K562 (cell line): ENCODE data around the gene IMMP1L. TPM values are rescaled to one million over a fixed set of nuclear protein-coding genes. Genes with fewer than 3 reads are reported as not detected.

ENCODE experiments used
- ATAC-seq: fragments of 200-7000 bp; cut with Tn5 transposase; 3 replicates; pipeline ENCODE4 v1.9.1; 2020; ENCODE audit warnings: moderate library complexity
- BruUV-seq: library from RNA; stranded (reverse); fragments of 400-500 nt; replicated peaks from 2 replicates; lab custom pipeline; 2021; lab: Mats Ljungman, UMichigan
- CTCF ChIA-PET: fragments of 300-600 bp; formaldehyde crosslinking; extraction: SDS; loops from one replicate; lab custom pipeline; 2021; ENCODE audit warnings: low intra/inter-chr PET ratio; lab: Yijun Ruan, JAX
- POLR2A ChIA-PET: fragments of 300-600, 350-650 bp; sonication (Branson Sonifier 250); formaldehyde crosslinking; extraction: SDS; loops from one replicate; lab custom pipeline; 2021; ENCODE audit warnings: antibody characterized with exemption, inconsistent platforms; lab: Yijun Ruan, JAX
- DNase-seq, 4 experiments: peaks; one replicate each; pipeline versions ENCODE4 v3.0.0 to v3.0.0-alpha.2; 2011 to 2018; ENCODE audit warnings: low spot score in 3 of 4, mixed read lengths in 3 of 4; ENCODE audit errors: extremely low read depth in 1 of 4
- FAIRE-seq: peaks from 2 replicates; lab custom pipeline; 2011; peaks lifted over from hg19 to GRCh38; lab: Jason Lieb, UNC
- H2AFZ ChIP-seq: 2 replicates; pipeline ENCODE4 v1.6.0; 2011; ENCODE audit warnings: low read depth, low read length, control low read depth, inconsistent platforms
- H3K27ac ChIP-seq: fragments of 200-600 bp; 3 replicates; pipeline ENCODE4 v1.8.0; 2011; ENCODE audit warnings: low read depth, mild to moderate bottlenecking, control low read depth, inconsistent platforms, low read length, moderate library complexity, mixed read lengths; ENCODE audit errors: extremely low read depth
- H3K27me3 ChIP-seq, 2 experiments: fragments of 300-600 bp in 1 of 2; 2 replicates in 1 of 2; 3 replicates in 1 of 2; pipeline versions ENCODE4 v1.6.0 to v1.8.0; 2011; ENCODE audit warnings: inconsistent platforms in 2 of 2, low read length in 2 of 2, mild to moderate bottlenecking in 1 of 2, mixed read lengths in 1 of 2, moderate library complexity in 1 of 2; ENCODE audit not compliant: control insufficient read depth in 2 of 2, insufficient read depth in 2 of 2
- H3K36me3 ChIP-seq: fragments of 300-600 bp; 3 replicates; pipeline ENCODE4 v1.8.0; 2011; ENCODE audit warnings: mild to moderate bottlenecking, low read length, inconsistent platforms; ENCODE audit not compliant: control insufficient read depth, insufficient read depth
- H3K4me1 ChIP-seq, 2 experiments: fragments of 200-600 bp in 1 of 2; replicated peaks in 1 of 2; 2 replicates in 1 of 2; 3 replicates in 1 of 2; pipeline versions ENCODE4 v1.5.1 to v1.8.0; 2011; ENCODE audit warnings: inconsistent platforms in 2 of 2, low read length in 2 of 2, mild to moderate bottlenecking in 1 of 2, mixed read lengths in 1 of 2, moderate library complexity in 1 of 2; ENCODE audit not compliant: control insufficient read depth in 2 of 2, insufficient read depth in 2 of 2
- H3K4me2 ChIP-seq: 2 replicates; pipeline ENCODE4 v1.6.1; 2011; ENCODE audit warnings: low read length, control low read depth, inconsistent platforms, mixed read lengths; ENCODE audit not compliant: insufficient read depth
- H3K4me3 ChIP-seq: fragments of 200-600 bp; sonication (generic), shearing (Covaris generic); 2 replicates; pipeline ENCODE4 v1.5.1; 2016; ENCODE audit warnings: control low read depth, inconsistent platforms
- H3K79me2 ChIP-seq: fragments of 200-600 bp; 3 replicates; pipeline ENCODE4 v1.8.0; 2011; ENCODE audit warnings: low read length, inconsistent platforms; ENCODE audit not compliant: control insufficient read depth, insufficient read depth
- H3K9ac ChIP-seq, 2 experiments: 2 replicates each; pipeline versions ENCODE4 v1.6.0 to v1.6.1; 2011; ENCODE audit warnings: low read depth in 2 of 2, low read length in 2 of 2, control low read depth in 1 of 2, inconsistent platforms in 1 of 2, mild to moderate bottlenecking in 1 of 2, mixed read lengths in 1 of 2; ENCODE audit not compliant: insufficient read depth in 1 of 2
- H3K9me1 ChIP-seq: one replicate; pipeline ENCODE4 v1.6.0; 2011; ENCODE audit warnings: inconsistent platforms, mild to moderate bottlenecking, low read length, moderate library complexity; ENCODE audit not compliant: control insufficient read depth, insufficient read depth
- H3K9me3 ChIP-seq: replicated peaks from 2 replicates; pipeline ENCODE4 v1.5.1; 2011; ENCODE audit warnings: low read depth, low read length, inconsistent platforms; ENCODE audit not compliant: control insufficient read depth, insufficient read depth
- H4K20me1 ChIP-seq: replicated peaks from 2 replicates; pipeline ENCODE4 v1.6.1; 2011; ENCODE audit warnings: low read length, inconsistent platforms, mixed read lengths; ENCODE audit not compliant: control insufficient read depth, insufficient read depth
- AFF4 ChIP-seq: sonication (generic); formaldehyde crosslinking; IDR thresholded peaks from 2 replicates; pipeline ENCODE4 v1.8.0; 2023; ENCODE audit warnings: mild to moderate bottlenecking, missing genetic modification reagents
- BCL6 ChIP-seq: fragments of 250-450 bp; sonication (Bioruptor Pico); IDR thresholded peaks from 2 replicates; pipeline ENCODE4 v1.4.0; 2020
- CBX2 ChIP-seq: fragments of 200-600 bp; sonication (generic); IDR thresholded peaks from one replicate; pipeline ENCODE4 v1.6.1; 2012; ENCODE audit warnings: mild to moderate bottlenecking, low read length, inconsistent platforms; ENCODE audit not compliant: insufficient read depth, poor library complexity, severe bottlenecking
- FOXJ2 ChIP-seq: fragments of 200-800 bp; sonication (Bioruptor generic); IDR thresholded peaks from 2 replicates; pipeline ENCODE4 v1.6.1; 2016; ENCODE audit warnings: missing genetic modification characterization, missing compliant biosample characterization
- HDAC8 ChIP-seq: fragments of 450-650 bp; IDR thresholded peaks from 2 replicates; pipeline ENCODE4 v1.6.1; 2016; ENCODE audit warnings: mild to moderate bottlenecking, missing genetic modification characterization, moderate library complexity, missing compliant biosample characterization
- NCOA4 ChIP-seq: fragments of 450-650 bp; IDR thresholded peaks from 2 replicates; pipeline ENCODE4 v1.6.1; 2018; ENCODE audit warnings: mild to moderate bottlenecking; ENCODE audit not compliant: partially characterized antibody
- SRSF1 ChIP-seq: fragments of 200-400 bp; formaldehyde crosslinking; IDR thresholded peaks from 2 replicates; pipeline ENCODE4 v1.6.1; 2017; ENCODE audit warnings: mild to moderate bottlenecking, low read depth, low read length, moderate library complexity
- SRSF3 ChIP-seq: fragments of 200-400 bp; formaldehyde crosslinking; IDR thresholded peaks from 2 replicates; pipeline ENCODE4 v1.6.1; 2016; ENCODE audit warnings: mild to moderate bottlenecking, low read length, moderate library complexity; ENCODE audit not compliant: insufficient read depth
- TEAD1 ChIP-seq, 2 experiments: fragments of 450-650 bp in 1 of 2; sonication (generic) in 1 of 2; formaldehyde crosslinking; IDR thresholded peaks; 2 replicates each; pipeline versions ENCODE4 v1.4.0 to v1.8.0; 2020 to 2022; ENCODE audit warnings: mild to moderate bottlenecking in 2 of 2, missing genetic modification reagents in 1 of 2
- ZC3H11A ChIP-seq: IDR thresholded peaks from 2 replicates; pipeline ENCODE4 v1.6.1; 2012; ENCODE audit warnings: low read depth, low read length, improper control_type of control experiment
- ZNF354B ChIP-seq: fragments of 250-450 bp; sonication (Bioruptor Pico); IDR thresholded peaks from 2 replicates; pipeline ENCODE4 v1.4.0; 2020
- ZNF561 ChIP-seq: fragments of 450-650 bp; formaldehyde crosslinking; conservative IDR thresholded peaks from 2 replicates; pipeline ENCODE4 v1.4.0; 2020; ENCODE audit warnings: mild to moderate bottlenecking, moderate library complexity
- ZNF780A ChIP-seq: fragments of 250-450 bp; sonication (Bioruptor Pico); IDR thresholded peaks from 2 replicates; pipeline ENCODE4 v1.5.0; 2021; ENCODE audit warnings: mild to moderate bottlenecking
- WGBS: fragments of 100-300 bp; shearing (Covaris generic); methylation state at CpG from one replicate; pipeline ENCODE4 v1.1.6; 2016; ENCODE audit warnings: low coverage, mixed read lengths; ENCODE audit not compliant: insufficient coverage; ENCODE audit errors: missing lambda C conversion rate; 5-methylcytosine and 5-hydroxymethylcytosine counted together
- in situ Hi-C: fragments of 300-500 bp; cut with MboI; formaldehyde crosslinking; loops from 4 replicates; pipeline ENCODE4 v1.15.0; 2018; ENCODE audit warnings: inconsistent platforms, mixed read lengths
- intact Hi-C: fragments of 100-400 bp; cut with micrococcal nuclease; formaldehyde crosslinking; loops from 2 replicates; pipeline ENCODE4 v1.14.2; 2022
- polyA plus RNA-seq, 8 experiments: library from polyadenylated mRNA; depleted of rRNA in 4 of 8; stranded (reverse) in 5 of 8; unstranded in 3 of 8; fragments of >200 nt; fragmentation: Nextera tagmentation in 2 of 8; fragmentation: Illumina TruSeq in 1 of 8; extraction: Ambion mirVana in 2 of 8; extraction: Trizol in 1 of 8; gene quantifications; 2 replicates each; pipeline versions ENCODE4 v1.2.1 to v1.2.3, GENCODE V29; 2011 to 2014; ENCODE audit warnings: inconsistent platforms in 1 of 8, missing spikeins in 1 of 8
- total RNA-seq, 7 experiments: library from RNA; depleted of rRNA in 6 of 7; stranded (reverse); fragments of >200 nt in 6 of 7; fragmentation: Illumina TruSeq in 2 of 7; extraction: Trizol in 2 of 7; gene quantifications; 2 replicates each; pipeline versions ENCODE4 v1.2.1 to v1.2.3, GENCODE V29; 2011 to 2021; ENCODE audit warnings: low replicate concordance in 1 of 7
- TF ChIP-seq, protein P1 (sequence below): IDR thresholded peaks from 2 replicates; pipeline ENCODE4 v1.6.1; 2011; ENCODE audit warnings: borderline replicate concordance, low read depth, mild to moderate bottlenecking, moderate library complexity, low read length; ENCODE audit not compliant: insufficient read depth, poor library complexity, severe bottlenecking
- TF ChIP-seq, protein P2 (sequence below): fragments of 450-650 bp; formaldehyde crosslinking; IDR thresholded peaks from 2 replicates; pipeline ENCODE4 v1.4.0; 2020; ENCODE audit warnings: mild to moderate bottlenecking, mixed read lengths

IMMP1L gene
- total and polyA plus RNA-seq, 9 of the 15 experiments (the other 6 are each of a cell fraction or from before 2014, with no cell fraction given): 56.0 to 245 (median 169) TPM

- POLR2A ChIA-PET: interaction anchor here (0.6 kb wide), 2 partner anchors 20 to 30 kb away, joined by 3 read pairs; no protein-coding TSS in a partner anchor
- no peak overlapping the region for H3K4me2 ChIP-seq
- no peak for TF ChIP-seq ZC3H11A
- no peak for TF ChIP-seq ZNF780A
- TF ChIP-seq AFF4 (CRISPR knock-in tag): no peak
- TF ChIP-seq SRSF3: no peak
- TF ChIP-seq NCOA4: no peak
- TF ChIP-seq TEAD1 (CRISPR knock-in tag; IDR thresholded peaks at IDR 0.05): no peak
- TF ChIP-seq FOXJ2: no peak
- no peak for TF ChIP-seq CBX2
- TF ChIP-seq ZNF561 (CRISPR knock-in tag): no peak
- TF ChIP-seq ZNF354B (CRISPR knock-in tag): no peak
- no peak for TF ChIP-seq SRSF1
- no peak for TF ChIP-seq BCL6
- no peak for TF ChIP-seq HDAC8
- TF ChIP-seq, protein P1, sequence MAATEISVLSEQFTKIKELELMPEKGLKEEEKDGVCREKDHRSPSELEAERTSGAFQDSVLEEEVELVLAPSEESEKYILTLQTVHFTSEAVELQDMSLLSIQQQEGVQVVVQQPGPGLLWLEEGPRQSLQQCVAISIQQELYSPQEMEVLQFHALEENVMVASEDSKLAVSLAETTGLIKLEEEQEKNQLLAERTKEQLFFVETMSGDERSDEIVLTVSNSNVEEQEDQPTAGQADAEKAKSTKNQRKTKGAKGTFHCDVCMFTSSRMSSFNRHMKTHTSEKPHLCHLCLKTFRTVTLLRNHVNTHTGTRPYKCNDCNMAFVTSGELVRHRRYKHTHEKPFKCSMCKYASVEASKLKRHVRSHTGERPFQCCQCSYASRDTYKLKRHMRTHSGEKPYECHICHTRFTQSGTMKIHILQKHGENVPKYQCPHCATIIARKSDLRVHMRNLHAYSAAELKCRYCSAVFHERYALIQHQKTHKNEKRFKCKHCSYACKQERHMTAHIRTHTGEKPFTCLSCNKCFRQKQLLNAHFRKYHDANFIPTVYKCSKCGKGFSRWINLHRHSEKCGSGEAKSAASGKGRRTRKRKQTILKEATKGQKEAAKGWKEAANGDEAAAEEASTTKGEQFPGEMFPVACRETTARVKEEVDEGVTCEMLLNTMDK: no peak
- TF ChIP-seq, protein P2, sequence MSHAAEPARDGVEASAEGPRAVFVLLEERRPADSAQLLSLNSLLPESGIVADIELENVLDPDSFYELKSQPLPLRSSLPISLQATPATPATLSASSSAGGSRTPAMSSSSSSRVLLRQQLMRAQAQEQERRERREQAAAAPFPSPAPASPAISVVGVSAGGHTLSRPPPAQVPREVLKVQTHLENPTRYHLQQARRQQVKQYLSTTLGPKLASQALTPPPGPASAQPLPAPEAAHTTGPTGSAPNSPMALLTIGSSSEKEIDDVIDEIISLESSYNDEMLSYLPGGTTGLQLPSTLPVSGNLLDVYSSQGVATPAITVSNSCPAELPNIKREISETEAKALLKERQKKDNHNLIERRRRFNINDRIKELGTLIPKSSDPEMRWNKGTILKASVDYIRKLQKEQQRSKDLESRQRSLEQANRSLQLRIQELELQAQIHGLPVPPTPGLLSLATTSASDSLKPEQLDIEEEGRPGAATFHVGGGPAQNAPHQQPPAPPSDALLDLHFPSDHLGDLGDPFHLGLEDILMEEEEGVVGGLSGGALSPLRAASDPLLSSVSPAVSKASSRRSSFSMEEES (CRISPR knock-in tag): no peak
Observed at GRCh38 chr11:31421820-31422219, 87.6 kb downstream of the IMMP1L start.

More at GRCh38 chr11:31421820-31422219, 87.6 kb downstream of the IMMP1L start:
- CTCF ChIA-PET: no interaction called here
- in situ Hi-C loops (no loop called here), intact Hi-C loops (no loop called here)
- DNase-seq: no peak
- BruUV-seq: no TSS peak
- Histone ChIP-seq H3K79me2 (no peaks in the 10 kb centered on the region), H3K36me3 (peaks cover under 1% of the 10 kb centered on the region; the same call in 1 of the 3 replicates), H3K9ac (no peak overlapping the region), H3K4me1 (peaks cover 0 to 15% of the 10 kb centered on the region in 2 experiments; a peak in 3 of 5 replicates), H2AFZ (no peak overlapping the region), H3K9me3 (no peaks in the 10 kb centered on the region), H3K27me3 (no peaks in the 10 kb centered on the region), H3K9me1 (no peaks in the 10 kb centered on the region), H3K27ac (no peak overlapping the region), H4K20me1 (no peaks in the 10 kb centered on the region), H3K4me3 (no peak overlapping the region)
- WGBS: 84% methylated on average over 2 of the region's 2 CpGs
- FAIRE-seq: no peak
- ATAC-seq: no peak
